ENCODE measurements around the gene QRFPR. TPM values are rescaled to one million over a fixed set of nuclear protein-coding genes. Genes with fewer than 3 reads are reported as not detected.
"Not testable (repeated sequence)": the region's sequence is repeated elsewhere in the genome, so short reads cannot be mapped to it uniquely, and the experiment has no call there.

The QRFPR gene
- total RNA-seq, 2 experiments from 2014 or later = not detected

- H3K4me3 Mint-ChIP-seq = no peak overlapping the region
- H3K27me3 Mint-ChIP-seq = peaks cover 39% of the 10 kb centered on the region
- ChIA-PET CTCF (no interaction called here), POLR2A (no interaction called here)
- no peak for TF ChIP-seq CTCF (IDR thresholded peaks at IDR 0.05)
- ATAC-seq (ENCODE audit: poor library complexity) (no peak), DNase-seq (no peak)
- Histone ChIP-seq H3K4me3 (ENCODE audit: low read length) (no peak overlapping the region), H3K27me3 (ENCODE audit: control insufficient read depth in 1 of 2, insufficient read depth in 2 of 2, low read length in 2 of 2) (no peaks in the 10 kb centered on the region), H3K27ac (ENCODE audit: low read depth in 1 of 2, low read length in 2 of 2) (no peak overlapping the region), H3K4me1 (ENCODE audit: insufficient read depth, low read length) (no peaks in the 10 kb centered on the region), H3K9me3 (ENCODE audit: control insufficient read depth in 1 of 2, insufficient read depth in 1 of 2, low read length in 2 of 2) (peaks cover 0 to 5% of the 10 kb centered on the region in 2 experiments), H3K36me3 (ENCODE audit: insufficient read depth, low read length) (no peaks in the 10 kb centered on the region)
- H3K9me3 Mint-ChIP-seq = no peaks in the 10 kb centered on the region
- no peaks in the 10 kb centered on the region for H3K36me3 Mint-ChIP-seq (ENCODE audit: low read depth)
- no peak overlapping the region for H3K27ac Mint-ChIP-seq
- intact Hi-C loops (cut with DNase I, micrococcal nuclease) = no loop called here
- H3K4me1 Mint-ChIP-seq (ENCODE audit: low read depth) = no peaks in the 10 kb centered on the region
These were observed 30.4 kb upstream of the QRFPR start for GRCh38 chr4:121411151-121411744.

GRCh38 chr4:121408567-121408966 is 27.7 kb upstream of the QRFPR start:
- H3K4me1 ChIP-seq (ENCODE audit: insufficient read depth, low read length); H3K27me3 ChIP-seq (ENCODE audit: control insufficient read depth in 1 of 2, insufficient read depth in 2 of 2, low read length in 2 of 2); DNase-seq; H3K4me3 ChIP-seq (ENCODE audit: low read length); CTCF ChIA-PET; ATAC-seq (ENCODE audit: poor library complexity); H3K9me3 ChIP-seq (ENCODE audit: control insufficient read depth in 1 of 2, insufficient read depth in 1 of 2, low read length in 2 of 2); H3K4me1 Mint-ChIP-seq (ENCODE audit: low read depth); H3K36me3 Mint-ChIP-seq (ENCODE audit: low read depth); POLR2A ChIA-PET; intact Hi-C loops (cut with DNase I, micrococcal nuclease); H3K27ac Mint-ChIP-seq; H3K27ac ChIP-seq (ENCODE audit: low read depth in 1 of 2, low read length in 2 of 2); H3K4me3 Mint-ChIP-seq; H3K36me3 ChIP-seq (ENCODE audit: insufficient read depth, low read length); H3K9me3 Mint-ChIP-seq: not testable (repeated sequence)
- H3K27me3 Mint-ChIP-seq = peaks cover 32% of the 10 kb centered on the region

GRCh38 chr4:121400632-121401031 is 19.8 kb upstream of the QRFPR start:
- no peaks in the 10 kb centered on the region for H3K9me3 ChIP-seq (ENCODE audit: control insufficient read depth in 1 of 2, insufficient read depth in 1 of 2, low read length in 2 of 2)
- no peak for DNase-seq
- H3K4me1 ChIP-seq (ENCODE audit: insufficient read depth, low read length) = no peaks in the 10 kb centered on the region
- no peaks in the 10 kb centered on the region for H3K27me3 ChIP-seq (ENCODE audit: control insufficient read depth in 1 of 2, insufficient read depth in 2 of 2, low read length in 2 of 2)
- H3K27ac ChIP-seq (ENCODE audit: low read depth in 1 of 2, low read length in 2 of 2) = no peak overlapping the region
- intact Hi-C loops (cut with DNase I, micrococcal nuclease) = no loop called here
- H3K36me3 Mint-ChIP-seq (ENCODE audit: low read depth) = no peaks in the 10 kb centered on the region
- H3K9me3 Mint-ChIP-seq = no peaks in the 10 kb centered on the region
- no peak for ATAC-seq (ENCODE audit: poor library complexity)
- ChIA-PET POLR2A (no interaction called here), CTCF (no interaction called here)
- H3K36me3 ChIP-seq (ENCODE audit: insufficient read depth, low read length) = no peaks in the 10 kb centered on the region
- no peak overlapping the region for H3K27ac Mint-ChIP-seq
- no peak for TF ChIP-seq CTCF (IDR thresholded peaks at IDR 0.05)
- no peak overlapping the region for H3K4me3 ChIP-seq (ENCODE audit: low read length)
- H3K4me1 Mint-ChIP-seq (ENCODE audit: low read depth) = no peaks in the 10 kb centered on the region
- H3K4me3 Mint-ChIP-seq = no peak overlapping the region
- H3K27me3 Mint-ChIP-seq = no peaks in the 10 kb centered on the region

- Mint-ChIP-seq H3K9me3 (no peaks in the 10 kb centered on the region), H3K36me3 (ENCODE audit: low read depth) (no peaks in the 10 kb centered on the region), H3K4me3 (no peak overlapping the region), H3K4me1 (ENCODE audit: low read depth) (no peaks in the 10 kb centered on the region), H3K27ac (no peak overlapping the region), H3K27me3 (peaks cover 11% of the 10 kb centered on the region)
- ATAC-seq (ENCODE audit: poor library complexity) = no peak
- peaks cover 0 to 5% of the 10 kb centered on the region in 2 experiments for H3K27me3 ChIP-seq (ENCODE audit: control insufficient read depth in 1 of 2, insufficient read depth in 2 of 2, low read length in 2 of 2)
- no peak for TF ChIP-seq CTCF (IDR thresholded peaks at IDR 0.05)
- no peak overlapping the region for H3K4me3 ChIP-seq (ENCODE audit: low read length)
- H3K4me1 ChIP-seq (ENCODE audit: insufficient read depth, low read length) = no peaks in the 10 kb centered on the region
- no peaks in the 10 kb centered on the region for H3K36me3 ChIP-seq (ENCODE audit: insufficient read depth, low read length)
- H3K27ac ChIP-seq (ENCODE audit: low read depth in 1 of 2, low read length in 2 of 2) = no peak overlapping the region
- ChIA-PET POLR2A (no interaction called here), CTCF (no interaction called here)
- intact Hi-C loops (cut with DNase I, micrococcal nuclease) = no loop called here
- H3K9me3 ChIP-seq (ENCODE audit: control insufficient read depth in 1 of 2, insufficient read depth in 1 of 2, low read length in 2 of 2) = no peaks in the 10 kb centered on the region
- no peak for DNase-seq
These were observed 17.3 kb upstream of the QRFPR start for GRCh38 chr4:121397941-121398601.

All from CD4-positive, alpha-beta T cell (primary cell).